HG03039 (cell line): ENCODE measurements around the gene UNC13A.
"Not testable (repeated sequence)": the region's sequence is repeated elsewhere in the genome, so short reads cannot be mapped to it uniquely, and the experiment has no call there.

Source experiments
- ATAC-seq: cut with Tn5 transposase; IDR thresholded peaks from one replicate; pipeline ENCODE4 v1.9.1; 2021; ENCODE audit warnings: mild to moderate bottlenecking, moderate library complexity; ENCODE audit not compliant: unreplicated experiment

The UNC13A gene

GRCh38 chr19:17606590-17607185 lies 81.5 kb downstream of the UNC13A start:
- ATAC-seq: no peak

- peak; percentile 66 for ATAC-seq
These were observed 82.2 kb downstream of the UNC13A start for GRCh38 chr19:17605761-17606589.

GRCh38 chr19:17605117-17605516 lies 83.0 kb downstream of the UNC13A start:
- ATAC-seq: no peak

- ATAC-seq: no peak
These were observed 83.7 kb downstream of the UNC13A start for GRCh38 chr19:17604372-17605025.

GRCh38 chr19:17602872-17603510 lies 85.2 kb downstream of the UNC13A start:
- no peak for ATAC-seq

GRCh38 chr19:17602217-17602616 lies 85.9 kb downstream of the UNC13A start:
- no peak for ATAC-seq

- ATAC-seq: no peak
These were observed 86.5 kb downstream of the UNC13A start for GRCh38 chr19:17601683-17602082.

- ATAC-seq: no peak
These were observed 88.4 kb downstream of the UNC13A start for GRCh38 chr19:17599780-17600179.

- ATAC-seq: no peak
These were observed 89.2 kb downstream of the UNC13A start for GRCh38 chr19:17598953-17599352.

GRCh38 chr19:17598063-17598462 lies 90.1 kb downstream of the UNC13A start:
- ATAC-seq: not testable (repeated sequence)

- not testable (repeated sequence) for ATAC-seq
These were observed 93.9 kb downstream of the UNC13A start for GRCh38 chr19:17594296-17594695.

GRCh38 chr19:17590866-17591265 lies 97.3 kb downstream of the UNC13A start:
- ATAC-seq: no peak

GRCh38 chr19:17585395-17585794 lies 102.8 kb downstream of the UNC13A start:
- not testable (repeated sequence) for ATAC-seq

- ATAC-seq: no peak
These were observed 104.0 kb downstream of the UNC13A start for GRCh38 chr19:17584132-17584531.

- ATAC-seq: no peak
These were observed 105.5 kb downstream of the UNC13A start for GRCh38 chr19:17582613-17583012.

- no peak for ATAC-seq
These were observed 106.8 kb downstream of the UNC13A start for GRCh38 chr19:17581211-17581874.

GRCh38 chr19:17580470-17581144 lies 107.5 kb downstream of the UNC13A start:
- ATAC-seq: no peak

GRCh38 chr19:17579661-17580244 lies 108.4 kb downstream of the UNC13A start:
- no peak for ATAC-seq

- ATAC-seq: no peak
These were observed 110.6 kb downstream of the UNC13A start for GRCh38 chr19:17577457-17578097.
